Measurements from ENCODE around the gene F10.

F10 gene

DNA sequence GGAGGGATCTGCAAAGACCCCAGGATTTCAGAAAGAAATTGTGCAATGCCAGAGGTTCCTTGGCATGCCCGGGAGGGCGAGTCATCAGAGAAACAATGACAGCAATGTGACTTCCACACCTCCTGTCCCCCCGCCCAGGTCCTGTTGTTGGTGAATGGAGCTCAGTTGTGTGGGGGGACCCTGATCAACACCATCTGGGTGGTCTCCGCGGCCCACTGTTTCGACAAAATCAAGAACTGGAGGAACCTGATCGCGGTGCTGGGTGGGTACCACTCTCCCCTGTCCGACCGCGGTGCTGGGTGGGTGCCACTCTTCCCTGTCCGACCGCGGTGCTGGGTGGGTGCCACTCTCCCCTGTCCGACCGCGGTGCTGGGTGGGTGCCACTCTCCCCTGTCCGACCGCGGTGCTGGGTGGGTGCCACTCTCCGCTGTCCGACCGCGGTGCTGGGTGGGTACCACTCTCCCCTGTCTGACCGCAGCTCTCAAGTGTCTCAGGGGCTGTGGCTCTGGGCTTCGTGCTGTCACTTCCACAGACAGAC lies 5.2 kb upstream of the F10 start:
- DNase-seq (ENCODE audit: low read depth) = no peak

DNA sequence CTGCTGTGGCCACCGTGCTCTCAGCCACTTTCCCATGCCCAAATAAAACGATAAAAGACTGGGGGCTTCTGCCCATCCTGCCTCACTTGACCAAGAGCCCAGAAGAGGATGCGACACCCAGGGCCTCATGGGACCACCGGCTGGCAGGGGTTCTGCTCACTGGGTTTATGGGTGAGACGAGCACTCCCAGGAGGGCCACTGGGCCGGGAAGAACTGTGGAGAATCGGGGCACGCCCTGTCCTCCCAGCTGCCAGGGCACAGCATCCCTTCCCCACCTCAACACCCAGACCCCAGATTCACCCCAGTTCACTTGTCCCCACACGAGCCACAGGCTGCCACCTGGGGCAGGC lies 4.7 kb upstream of the F10 start:
- no peak for DNase-seq (ENCODE audit: low read depth)

DNA sequence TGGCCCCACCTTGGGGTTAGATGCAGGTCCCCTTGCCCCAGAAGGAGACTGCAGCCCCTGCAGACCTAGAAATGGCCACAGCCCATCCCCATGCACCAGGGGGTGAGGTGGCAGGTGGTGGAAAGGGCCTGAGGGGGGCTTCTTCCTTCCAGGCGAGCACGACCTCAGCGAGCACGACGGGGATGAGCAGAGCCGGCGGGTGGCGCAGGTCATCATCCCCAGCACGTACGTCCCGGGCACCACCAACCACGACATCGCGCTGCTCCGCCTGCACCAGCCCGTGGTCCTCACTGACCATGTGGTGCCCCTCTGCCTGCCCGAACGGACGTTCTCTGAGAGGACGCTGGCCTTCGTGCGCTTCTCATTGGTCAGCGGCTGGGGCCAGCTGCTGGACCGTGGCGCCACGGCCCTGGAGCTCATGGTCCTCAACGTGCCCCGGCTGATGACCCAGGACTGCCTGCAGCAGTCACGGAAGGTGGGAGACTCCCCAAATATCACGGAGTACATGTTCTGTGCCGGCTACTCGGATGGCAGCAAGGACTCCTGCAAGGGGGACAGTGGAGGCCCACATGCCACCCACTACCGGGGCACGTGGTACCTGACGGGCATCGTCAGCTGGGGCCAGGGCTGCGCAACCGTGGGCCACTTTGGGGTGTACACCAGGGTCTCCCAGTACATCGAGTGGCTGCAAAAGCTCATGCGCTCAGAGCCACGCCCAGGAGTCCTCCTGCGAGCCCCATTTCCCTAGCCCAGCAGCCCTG lies 4.2 kb upstream of the F10 start:
- no peak for DNase-seq (ENCODE audit: low read depth)

DNA sequence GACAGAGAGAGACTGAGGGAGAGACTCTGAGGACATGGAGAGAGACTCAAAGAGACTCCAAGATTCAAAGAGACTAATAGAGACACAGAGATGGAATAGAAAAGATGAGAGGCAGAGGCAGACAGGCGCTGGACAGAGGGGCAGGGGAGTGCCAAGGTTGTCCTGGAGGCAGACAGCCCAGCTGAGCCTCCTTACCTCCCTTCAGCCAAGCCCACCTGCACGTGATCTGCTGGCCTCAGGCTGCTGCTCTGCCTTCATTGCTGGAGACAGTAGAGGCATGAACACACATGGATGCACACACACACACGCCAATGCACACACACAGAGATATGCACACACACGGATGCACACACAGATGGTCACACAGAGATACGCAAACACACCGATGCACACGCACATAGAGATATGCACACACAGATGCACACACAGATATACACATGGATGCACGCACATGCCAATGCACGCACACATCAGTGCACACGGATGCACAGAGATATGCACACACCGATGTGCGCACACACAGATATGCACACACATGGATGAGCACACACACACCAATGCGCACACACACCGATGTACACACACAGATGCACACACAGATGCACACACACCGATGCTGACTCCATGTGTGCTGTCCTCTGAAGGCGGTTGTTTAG lies 3.3 kb upstream of the F10 start:
- DNase-seq (ENCODE audit: low read depth) = no peak

DNA sequence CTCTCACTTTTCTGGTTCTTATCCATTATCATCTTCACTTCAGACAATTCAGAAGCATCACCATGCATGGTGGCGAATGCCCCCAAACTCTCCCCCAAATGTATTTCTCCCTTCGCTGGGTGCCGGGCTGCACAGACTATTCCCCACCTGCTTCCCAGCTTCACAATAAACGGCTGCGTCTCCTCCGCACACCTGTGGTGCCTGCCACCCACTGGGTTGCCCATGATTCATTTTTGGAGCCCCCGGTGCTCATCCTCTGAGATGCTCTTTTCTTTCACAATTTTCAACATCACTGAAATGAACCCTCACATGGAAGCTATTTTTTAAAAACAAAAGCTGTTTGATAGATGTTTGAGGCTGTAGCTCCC lies 2.8 kb upstream of the F10 start:
- no peak for DNase-seq (ENCODE audit: low read depth)

DNA sequence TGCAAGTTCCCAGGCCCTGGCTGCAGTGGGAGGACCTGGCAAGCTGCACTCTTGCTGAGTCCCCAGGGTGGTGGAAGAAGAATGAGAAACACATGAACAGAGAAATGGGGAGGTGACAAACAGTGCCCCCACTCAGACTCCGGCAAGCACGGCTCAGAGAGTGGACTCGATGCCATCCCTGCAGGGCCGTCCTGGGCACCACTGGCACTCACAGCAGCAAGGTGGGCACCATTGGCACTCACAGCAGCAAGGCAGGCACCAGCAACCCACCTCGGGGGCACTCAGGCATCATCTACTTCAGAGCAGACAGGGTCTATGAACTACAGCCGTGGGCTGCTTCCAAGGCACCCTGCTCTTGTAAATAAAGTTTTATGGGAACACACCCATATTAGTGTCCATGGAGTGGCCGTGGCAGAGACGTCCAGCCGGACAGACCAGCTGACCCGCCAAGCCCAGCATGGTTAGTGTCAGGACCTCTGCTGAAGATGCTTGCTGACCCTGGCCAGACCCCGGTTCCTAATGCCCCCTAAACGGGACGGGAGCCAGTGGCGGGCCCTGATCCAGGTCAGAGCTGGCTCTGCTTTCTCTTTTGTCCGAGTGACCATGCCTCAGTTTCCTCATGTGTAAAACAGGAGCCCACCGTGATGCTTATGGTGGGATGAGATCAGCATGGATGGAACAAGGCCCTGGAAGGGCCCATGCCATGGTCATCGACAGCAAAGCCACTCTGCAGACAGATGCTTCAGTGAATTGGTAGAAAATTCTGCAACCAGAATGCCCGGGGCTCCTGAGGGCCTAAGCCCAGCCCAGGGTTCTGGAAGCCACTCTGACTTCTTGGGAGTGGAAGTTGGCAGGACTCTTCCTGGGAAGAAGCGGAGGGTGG lies 2.1 kb upstream of the F10 start:
- no peak for DNase-seq (ENCODE audit: low read depth)

DNA sequence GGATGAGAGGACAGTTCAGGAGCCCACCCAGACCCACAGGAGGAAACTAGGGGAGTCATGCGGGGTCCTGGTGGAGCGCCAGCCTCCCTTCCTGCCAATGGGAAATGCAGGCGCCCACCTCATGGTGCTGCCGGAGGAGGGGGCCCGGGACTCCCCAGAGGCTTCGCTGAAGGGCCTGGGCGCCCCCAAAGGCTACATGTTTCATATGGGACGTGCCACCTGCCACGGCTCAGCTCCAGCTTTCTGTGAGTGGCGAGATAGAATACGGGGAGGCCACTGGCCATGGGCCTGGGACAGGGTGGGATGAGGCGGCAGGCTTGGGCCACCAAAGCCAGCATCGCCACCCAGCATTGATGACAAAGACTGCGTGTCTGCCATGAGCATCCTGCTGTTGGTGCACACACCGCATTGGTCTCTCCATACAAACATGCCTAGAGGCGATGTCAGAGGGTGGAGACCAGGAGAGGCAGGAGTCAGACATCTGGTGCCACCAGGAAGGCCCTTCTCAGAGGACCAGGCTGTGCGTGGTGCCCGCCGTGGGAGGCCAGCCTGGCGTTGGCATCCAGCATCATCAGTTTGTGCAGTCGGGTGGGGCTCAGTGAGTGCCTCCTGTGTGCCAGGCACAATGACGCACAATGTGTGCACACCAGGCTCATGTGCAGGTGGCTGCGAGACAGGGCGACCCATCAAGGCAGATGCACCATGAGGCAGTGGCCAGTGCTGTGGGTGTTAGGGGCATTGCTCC lies 1.2 kb upstream of the F10 start:
- DNase-seq (ENCODE audit: low read depth) = no peak

DNA sequence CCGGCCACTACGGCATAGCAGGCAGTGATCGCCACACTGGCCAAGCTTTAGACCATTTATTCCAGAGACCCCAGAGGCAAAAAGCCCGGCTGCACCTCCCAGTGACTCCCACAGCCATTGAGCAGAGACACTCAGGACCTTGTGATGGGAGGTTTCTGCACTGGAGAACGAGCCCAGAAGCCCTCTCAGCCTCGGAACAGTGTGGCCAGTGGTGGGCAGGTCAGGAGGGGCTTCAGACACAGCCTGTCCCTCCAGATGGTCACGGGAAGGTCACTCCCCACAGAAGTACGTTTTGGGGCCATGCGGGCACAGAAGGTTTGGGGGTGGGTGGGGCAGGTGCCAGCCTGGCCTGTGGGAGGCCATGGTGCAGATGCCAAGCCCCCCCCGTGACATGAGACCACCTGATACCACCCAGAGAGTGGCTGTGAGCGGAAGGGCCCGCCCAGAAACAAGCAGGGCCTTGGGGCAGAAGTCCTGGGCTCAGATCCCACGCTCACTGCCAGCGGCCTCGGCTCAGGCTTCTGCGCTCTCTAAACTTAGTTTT lies 599 bp upstream of the F10 start:
- DNase-seq (ENCODE audit: low read depth) = no peak

DNA sequence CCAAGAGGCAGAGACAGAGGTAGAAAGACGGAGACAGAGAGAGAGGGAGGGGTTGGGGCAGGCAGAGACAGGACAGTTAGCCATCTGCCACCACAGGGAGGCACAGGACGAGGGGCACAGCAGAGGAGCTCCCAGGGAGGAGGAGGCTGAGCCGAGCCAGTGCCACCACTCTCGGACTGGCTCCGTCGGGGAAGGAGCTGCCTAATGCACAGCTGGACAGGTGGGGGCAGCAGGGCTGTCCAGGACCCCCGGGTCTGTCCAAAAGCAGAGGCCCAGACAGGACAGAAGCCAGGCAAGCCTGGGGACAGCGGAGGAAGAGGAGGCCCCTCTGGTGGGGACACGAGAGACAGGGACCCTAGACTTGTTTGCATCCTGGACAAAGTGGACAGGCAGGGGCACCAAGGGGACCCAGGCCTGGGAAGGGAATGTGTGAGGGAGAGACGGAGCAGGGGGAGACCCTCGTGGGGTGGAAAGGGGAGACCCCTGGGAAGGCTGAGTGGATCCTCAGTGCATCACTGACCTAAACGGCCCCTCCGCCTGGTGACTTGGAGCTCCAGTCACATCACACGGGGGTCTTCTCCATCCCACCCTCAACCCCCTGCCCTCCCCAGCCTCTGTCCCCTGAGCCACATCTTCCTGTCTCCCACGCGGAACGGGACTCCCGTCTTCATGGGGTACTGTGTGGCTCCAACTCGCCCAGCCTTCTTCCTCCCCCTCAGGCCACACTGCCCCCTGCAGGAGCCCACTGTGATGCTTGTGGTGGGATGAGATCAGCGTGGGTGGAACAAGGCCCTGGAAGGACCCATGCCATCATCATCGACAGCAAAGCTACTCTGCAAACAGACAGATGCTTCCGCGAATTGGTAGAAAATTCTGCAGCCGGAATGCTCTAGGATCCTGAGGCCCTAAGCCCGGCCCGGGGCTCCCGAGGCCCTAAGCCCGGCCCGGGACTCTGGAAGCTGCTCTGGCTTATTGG lies 915 bp downstream of the F10 start:
- DNase-seq (ENCODE audit: low read depth) = no peak

DNA sequence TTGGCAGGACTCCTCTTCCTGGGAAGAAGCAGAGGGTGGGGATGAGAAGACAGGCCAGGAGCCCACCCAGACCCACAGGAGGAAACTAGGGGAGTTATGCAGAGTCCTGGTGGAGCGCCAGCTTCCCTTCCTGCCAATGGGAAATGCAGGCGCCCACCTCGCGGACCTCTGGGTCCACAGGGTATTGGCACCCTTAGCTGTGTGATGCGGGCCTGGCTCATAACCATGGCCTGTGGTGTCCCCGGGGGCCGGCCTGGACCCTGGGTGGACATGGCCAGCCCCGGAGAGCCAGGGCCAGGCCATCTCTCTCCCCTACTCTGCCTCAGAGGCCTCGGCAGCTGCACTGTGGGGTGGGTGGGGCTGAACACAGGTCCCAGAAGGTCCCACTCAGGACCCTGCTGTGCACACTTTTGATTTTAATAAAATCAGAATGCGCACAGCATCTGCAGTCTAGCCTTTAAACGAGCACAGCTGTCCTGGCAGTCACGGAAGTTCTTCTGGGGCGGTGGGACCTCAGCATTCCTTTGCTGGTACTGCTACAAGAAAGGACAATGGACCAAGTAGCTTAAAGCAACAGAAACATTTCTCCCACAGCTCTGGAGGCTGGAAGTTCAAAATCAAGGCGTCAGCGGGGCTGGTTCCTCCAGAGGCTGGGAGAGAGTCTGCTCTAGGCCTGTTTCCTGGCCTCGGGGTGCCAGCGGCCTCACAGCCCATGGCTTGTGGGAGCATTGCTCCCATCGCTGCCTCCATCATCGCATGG lies 1.8 kb downstream of the F10 start:
- DNase-seq (ENCODE audit: low read depth) = no peak

DNA sequence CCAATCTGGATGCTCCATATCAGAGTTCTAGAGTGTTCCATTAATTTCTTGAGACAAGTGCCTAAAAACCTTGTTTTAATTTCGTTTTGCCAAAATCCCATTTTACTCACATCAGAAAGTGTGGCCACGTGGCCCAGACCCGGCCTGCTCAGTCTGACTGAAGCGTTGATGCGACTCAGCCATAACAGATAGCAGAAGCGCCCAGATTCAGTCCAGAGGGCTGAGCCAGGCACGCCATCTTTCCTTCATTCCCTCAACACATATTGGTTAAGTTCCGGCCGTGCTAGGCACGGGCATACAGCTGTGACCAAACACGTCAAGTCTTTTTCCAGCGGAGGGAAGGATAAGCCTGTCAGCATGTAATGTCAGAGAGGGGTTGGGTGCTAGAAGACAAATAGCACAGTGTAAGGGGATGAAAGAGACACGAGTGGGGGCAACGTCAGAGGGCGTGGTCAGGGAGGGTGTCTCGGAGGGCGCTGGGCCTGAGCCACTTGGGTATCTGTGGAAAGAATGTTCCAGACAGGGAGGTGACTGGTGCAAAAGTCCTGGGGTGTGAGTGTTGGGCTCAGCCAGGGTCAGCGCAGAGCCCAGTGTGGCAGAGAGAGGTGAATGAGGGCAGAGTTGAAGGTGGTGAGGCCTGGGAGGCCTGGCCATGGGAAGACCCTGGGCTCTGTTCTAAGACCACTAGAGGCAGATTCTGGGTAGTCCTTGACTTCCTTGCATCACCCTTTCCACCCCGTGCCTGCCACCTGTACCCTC lies 3.1 kb downstream of the F10 start:
- DNase-seq (ENCODE audit: low read depth) = no peak

DNA sequence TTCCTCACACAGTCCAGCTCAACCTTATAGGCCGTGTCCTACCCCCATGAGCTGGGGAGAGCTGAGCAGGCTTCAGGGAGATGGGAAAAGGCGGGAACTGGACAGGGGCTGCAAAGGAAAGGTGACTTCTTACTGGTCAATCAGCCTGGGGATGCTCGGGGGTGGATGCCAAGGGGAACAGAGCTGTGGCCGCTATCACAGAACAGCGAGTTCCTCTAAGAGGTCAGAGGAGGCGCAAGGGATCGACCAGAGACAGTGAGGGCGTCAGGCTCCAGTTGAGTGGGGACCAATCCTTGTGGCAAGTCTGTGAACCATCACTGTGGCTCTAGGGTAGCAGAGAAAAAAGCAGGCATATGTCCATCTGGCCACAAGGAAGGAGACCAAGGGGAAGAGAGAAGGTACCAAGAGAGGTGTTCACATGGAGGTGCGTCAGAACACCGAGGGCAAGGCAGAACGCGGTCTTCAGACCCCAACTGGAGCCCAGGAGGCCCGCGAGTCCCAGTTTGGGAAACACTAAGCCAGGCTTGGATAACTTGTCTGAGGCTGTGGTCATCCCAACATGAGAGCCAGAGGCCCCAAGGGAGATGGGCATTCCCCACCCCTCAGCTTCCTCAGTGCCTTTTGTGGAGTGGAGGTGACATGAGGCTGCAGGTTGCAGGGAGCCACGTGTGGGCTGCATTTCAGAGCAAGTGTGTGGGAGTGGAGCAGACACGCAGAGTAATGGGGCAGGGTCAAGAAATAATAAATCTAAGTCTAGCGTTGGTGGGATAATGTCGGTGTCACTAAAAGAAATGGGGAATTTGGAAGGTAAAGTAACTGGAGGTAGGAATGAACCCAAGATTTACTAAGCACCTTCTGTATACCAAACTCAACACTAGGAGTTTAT lies 3.9 kb downstream of the F10 start:
- no peak for DNase-seq (ENCODE audit: low read depth)

DNA sequence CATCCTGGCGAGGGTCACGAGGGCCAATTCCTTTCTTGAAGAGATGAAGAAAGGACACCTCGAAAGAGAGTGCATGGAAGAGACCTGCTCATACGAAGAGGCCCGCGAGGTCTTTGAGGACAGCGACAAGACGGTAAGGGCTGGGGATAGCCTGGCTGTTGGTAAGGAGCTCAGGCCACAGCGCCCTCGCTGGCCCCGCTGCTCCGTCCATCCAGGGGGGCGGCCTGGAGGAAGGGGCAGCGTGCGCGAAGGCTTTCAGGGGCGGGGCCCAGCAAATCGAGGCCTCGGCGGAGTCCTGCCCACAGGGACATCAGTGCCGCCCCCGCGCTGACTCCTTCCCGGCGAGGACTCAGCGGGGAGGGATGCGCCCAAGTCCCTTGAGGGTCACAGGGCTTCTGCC lies 6.9 kb downstream of the F10 start:
- DNase-seq (ENCODE audit: low read depth) = no peak

DNA sequence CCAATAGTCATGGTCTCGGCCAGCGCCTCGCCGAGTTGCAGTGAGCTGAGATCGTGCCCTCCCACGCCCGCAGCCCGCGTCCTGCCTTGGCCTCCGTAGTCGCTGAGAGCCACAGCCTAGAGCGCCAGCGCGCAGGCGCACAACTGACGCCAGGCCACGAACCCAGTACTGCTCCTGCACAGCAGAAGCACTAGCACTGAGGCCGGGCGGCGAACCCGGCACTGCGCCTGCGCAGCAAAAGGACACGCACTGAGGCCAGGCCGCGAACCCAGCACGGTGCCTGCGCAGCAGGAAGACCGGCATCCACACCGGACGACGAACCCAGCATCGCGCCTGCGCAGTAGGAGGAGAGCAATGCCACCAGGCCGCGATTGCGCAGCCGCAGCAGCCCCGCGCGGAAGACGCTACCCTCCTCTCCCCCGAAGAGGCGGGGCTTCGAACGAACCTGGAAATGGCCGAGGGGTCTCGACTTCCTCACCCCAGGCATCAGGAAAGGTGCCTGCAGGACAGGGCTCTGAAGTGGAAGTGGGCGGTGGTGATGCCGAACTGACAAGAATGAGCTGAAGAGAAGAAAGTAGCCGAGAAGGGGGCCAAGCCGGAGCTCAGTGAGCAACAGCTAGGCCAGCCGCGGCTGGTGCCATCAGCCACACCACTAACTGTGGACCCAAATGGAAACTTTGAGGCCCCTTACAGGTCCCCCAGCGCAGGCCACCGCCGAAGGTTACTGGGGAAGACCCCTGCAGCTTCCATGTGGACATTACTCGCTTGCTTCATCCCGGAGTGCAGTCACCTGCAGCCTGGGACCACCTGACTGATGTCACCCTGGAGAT lies 7.5 kb downstream of the F10 start:
- no peak for DNase-seq (ENCODE audit: low read depth)

DNA sequence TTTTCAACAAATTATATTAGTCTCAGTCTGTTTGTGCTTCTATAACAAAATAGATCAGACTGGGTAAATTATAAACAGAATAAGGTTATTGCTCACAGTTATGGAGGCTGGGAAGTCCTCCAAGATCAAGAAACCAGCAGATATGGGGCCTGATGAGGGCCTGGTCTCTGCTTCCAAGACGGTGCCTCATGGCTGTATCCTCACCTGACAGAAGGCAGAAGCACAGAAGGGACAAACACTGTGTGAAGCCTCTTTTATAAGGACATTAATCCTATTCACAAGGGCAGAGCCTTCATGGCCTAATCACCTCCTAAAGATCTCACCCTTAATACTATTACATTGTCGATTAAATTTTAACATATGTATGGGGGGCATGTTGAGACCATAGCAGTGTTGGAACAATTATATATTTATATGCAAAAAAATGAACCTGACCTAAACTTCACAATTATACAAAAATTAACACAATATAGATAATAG lies 12.7 kb downstream of the F10 start:
- no peak for DNase-seq (ENCODE audit: low read depth)

DNA sequence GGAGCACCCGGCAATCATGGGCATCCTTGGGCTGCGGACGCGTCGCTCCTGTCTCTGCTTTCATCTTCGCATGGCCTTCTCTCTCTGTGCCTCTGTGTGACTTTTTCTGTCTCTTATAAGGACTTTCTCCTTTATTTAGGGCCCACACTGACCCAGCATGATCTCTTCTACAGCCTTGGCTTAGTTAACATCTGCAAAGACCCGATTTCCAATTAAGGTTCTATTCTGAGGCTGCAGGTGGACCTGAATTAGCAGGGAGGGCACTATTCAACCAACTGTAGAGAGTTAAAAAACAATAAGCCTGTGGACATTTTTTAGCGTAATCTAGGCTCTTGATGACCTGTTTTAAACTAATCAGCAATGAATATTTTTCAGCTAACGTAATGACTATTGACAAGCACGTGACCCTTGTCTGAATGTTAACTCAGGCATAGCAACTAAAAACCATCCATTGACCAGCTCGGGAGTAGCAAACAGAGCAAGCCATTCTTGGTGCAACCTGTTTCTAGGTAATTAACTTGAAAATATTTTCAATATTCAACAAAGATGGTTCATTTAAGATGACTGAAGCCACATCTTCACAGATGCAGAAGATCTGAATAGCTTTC lies 15.2 kb downstream of the F10 start:
- no peak for DNase-seq (ENCODE audit: low read depth)

Measured in HS-5 (cell line).